ENCODE data around the gene IER5. TPM values are rescaled to one million over a fixed set of nuclear protein-coding genes. Genes with fewer than 3 reads are reported as not detected.

IER5 gene
- polyA plus RNA-seq, 2 of the 4 experiments (the other 2 are of a cell fraction), result 26.8 to 40.2 TPM

Other genes with a start within 250 kb of the IER5 start
- gene KIAA1614, start 175.8 kb upstream of the IER5 start, polyA plus RNA-seq (2011; rRNA removed), result 0.25 and 0.30 TPM in 2 replicates
- 0.53 to 0.84 TPM (median 0.64 TPM) in 3 replicates for gene KIAA1614, start 175.8 kb upstream of the IER5 start, polyA plus RNA-seq (2017; fragmentation: RNase III; extraction: RNeasy Plus Mini Kit Qiagen cat#74134 plus additional on column Dnase treatment)
- gene STX6, start 65.8 kb upstream of the IER5 start, polyA plus RNA-seq (2011; rRNA removed), result 17.7 and 19.2 TPM in 2 replicates
- 18.2 to 21.5 TPM (median 20.6 TPM) in 3 replicates for gene STX6, start 65.8 kb upstream of the IER5 start, polyA plus RNA-seq (2017; fragmentation: RNase III; extraction: RNeasy Plus Mini Kit Qiagen cat#74134 plus additional on column Dnase treatment)
- gene MR1, start 54.7 kb upstream of the IER5 start, polyA plus RNA-seq (2011; rRNA removed), result 17.2 and 20.8 TPM in 2 replicates
- gene MR1, start 54.7 kb upstream of the IER5 start, polyA plus RNA-seq (2017; fragmentation: RNase III; extraction: RNeasy Plus Mini Kit Qiagen cat#74134 plus additional on column Dnase treatment), result 8.3 to 10.7 TPM (median 9.1 TPM) in 3 replicates